CD4-positive, alpha-beta T cell treated with Interleukin-15 for 1 hour (primary cell): ENCODE data around the gene EMILIN1.
A peak's percentile ranks its signal among the peaks of the same experiment; 100 is the strongest.

Experiments used
- DNase-seq: peaks from one replicate; pipeline ENCODE4 v3.0.0-alpha.2; 2020

Gene EMILIN1

DNA sequence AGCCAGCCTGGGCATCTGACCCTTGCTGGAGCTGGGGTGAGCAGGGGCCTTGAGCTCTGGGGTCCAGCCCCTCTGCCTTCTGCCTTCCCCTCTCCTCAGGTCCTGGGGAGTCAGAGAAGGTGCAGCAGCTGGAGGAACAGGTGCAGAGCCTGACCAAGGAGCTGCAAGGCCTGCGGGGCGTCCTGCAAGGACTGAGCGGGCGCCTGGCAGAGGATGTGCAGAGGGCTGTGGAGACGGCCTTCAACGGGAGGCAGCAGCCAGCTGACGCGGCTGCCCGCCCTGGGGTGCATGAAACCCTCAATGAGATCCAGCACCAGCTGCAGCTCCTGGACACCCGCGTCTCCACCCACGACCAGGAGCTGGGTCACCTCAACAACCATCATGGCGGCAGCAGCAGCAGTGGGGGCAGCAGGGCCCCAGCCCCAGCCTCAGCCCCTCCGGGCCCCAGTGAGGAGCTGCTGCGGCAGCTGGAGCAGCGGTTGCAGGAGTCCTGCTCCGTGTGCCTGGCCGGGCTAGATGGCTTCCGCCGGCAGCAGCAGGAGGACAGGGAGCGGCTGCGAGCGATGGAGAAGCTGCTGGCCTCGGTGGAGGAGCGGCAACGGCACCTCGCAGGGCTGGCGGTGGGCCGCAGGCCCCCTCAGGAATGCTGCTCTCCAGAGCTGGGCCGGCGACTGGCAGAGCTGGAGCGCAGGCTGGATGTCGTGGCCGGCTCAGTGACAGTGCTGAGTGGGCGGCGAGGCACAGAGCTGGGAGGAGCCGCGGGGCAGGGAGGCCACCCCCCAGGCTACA, 3.8 kb downstream of the EMILIN1 start:
- no peak for DNase-seq

DNA sequence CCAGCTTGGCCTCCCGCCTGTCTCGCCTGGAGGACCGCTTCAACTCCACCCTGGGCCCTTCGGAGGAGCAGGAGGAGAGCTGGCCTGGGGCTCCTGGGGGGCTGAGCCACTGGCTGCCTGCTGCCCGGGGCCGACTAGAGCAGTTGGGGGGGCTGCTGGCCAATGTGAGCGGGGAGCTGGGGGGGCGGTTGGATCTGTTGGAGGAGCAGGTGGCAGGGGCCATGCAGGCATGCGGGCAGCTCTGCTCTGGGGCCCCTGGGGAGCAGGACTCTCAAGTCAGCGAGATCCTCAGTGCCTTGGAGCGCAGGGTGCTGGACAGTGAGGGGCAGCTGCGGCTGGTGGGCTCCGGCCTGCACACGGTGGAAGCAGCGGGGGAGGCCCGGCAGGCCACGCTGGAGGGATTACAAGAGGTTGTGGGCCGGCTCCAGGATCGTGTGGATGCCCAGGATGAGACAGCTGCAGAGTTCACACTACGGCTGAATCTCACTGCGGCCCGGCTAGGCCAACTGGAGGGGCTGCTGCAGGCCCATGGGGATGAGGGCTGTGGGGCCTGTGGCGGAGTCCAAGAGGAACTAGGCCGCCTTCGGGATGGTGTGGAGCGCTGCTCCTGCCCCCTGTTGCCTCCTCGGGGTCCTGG, 4.5 kb downstream of the EMILIN1 start:
- DNase-seq, result no peak

DNA sequence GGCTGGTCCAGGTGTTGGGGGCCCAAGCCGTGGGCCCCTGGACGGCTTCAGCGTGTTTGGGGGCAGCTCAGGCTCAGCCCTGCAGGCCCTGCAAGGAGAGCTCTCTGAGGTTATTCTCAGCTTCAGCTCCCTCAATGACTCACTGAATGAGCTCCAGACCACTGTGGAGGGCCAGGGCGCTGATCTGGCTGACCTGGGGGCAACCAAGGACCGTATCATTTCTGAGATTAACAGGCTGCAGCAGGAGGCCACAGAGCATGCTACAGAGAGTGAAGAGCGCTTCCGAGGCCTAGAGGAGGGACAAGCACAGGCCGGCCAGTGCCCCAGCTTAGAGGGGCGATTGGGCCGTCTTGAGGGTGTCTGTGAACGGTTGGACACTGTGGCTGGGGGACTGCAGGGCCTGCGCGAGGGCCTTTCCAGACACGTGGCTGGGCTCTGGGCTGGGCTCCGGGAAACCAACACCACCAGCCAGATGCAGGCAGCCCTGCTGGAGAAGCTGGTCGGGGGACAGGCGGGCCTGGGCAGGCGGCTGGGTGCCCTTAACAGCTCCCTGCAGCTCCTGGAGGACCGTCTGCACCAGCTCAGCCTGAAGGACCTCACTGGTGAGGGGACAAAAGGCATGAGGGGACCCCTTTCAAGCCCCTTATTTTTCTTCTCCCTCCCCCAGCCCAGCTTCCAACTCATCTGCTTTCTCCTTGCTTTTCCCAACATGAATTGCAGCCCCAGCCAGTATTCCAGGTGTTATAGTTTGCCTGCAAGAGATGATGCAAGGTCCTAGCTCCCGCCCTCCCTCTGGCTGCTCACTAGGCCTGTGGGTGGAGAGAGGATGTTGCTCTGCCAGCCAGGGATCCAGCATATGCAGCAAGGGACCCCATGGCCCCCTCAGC, 5.2 kb downstream of the EMILIN1 start:
- DNase-seq, result no peak

DNA sequence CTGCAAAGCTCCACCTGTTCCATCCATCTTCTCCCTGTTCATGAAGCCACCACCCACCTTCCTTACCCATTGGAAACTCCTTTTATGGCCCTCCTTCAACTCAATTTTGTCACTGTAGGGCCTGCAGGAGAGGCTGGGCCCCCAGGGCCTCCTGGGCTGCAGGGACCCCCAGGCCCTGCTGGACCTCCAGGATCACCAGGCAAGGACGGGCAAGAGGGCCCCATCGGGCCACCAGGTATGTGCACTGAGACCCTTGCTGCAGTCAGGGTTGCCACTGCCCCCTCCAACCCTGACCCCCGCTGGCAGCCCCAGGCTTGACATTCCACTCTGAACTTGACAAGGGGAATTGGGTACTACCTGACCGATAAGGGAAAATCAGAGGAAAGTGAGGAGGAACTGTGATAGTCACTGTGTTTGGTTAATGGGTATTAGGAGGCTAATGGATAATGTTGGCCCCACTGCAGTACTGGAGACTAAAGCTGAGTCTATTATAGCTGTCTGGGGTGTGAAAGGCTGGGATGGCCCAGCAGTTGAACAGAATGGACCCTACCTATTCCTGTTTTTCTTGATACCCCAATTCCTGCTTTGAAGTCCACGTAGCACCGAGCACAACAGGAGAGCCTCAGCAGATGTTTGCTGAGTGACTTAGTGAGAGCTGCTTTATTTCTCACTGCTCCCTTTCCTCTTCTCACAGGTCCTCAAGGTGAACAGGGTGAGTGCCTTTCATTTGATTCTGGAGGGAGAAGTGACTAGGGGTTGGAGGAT, 6.1 kb downstream of the EMILIN1 start:
- DNase-seq, result no peak

DNA sequence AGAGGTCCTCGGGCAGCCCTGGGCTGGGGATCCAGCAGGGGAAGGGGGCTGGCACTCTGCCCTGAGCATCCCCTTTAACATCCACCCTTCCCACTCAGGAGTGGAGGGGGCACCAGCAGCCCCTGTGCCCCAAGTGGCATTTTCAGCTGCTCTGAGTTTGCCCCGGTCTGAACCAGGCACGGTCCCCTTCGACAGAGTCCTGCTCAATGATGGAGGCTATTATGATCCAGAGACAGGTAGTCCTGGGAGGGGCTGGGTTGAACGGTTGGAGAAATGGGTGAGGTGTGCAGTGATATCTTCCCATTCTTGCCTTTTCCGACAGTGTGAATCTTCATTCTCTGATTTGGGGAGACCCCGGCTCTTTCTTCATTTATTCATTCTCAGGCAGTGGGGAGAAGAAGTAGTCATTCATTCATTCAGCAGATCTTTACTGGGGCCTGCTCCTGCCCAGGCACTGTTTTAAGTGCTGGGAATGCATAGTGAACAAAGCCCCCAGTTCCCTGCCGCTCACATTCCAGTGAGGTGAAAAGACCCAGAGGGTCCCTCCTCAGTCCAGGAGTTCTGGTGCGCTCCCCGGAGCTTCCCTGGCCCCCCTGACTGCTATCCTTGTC, 6.8 kb downstream of the EMILIN1 start:
- DNase-seq, result no peak

GRCh38 chr2:27085673-27086089, 7.3 kb downstream of the EMILIN1 start:
- DNase-seq, result peak; percentile 36

- peak; percentile 97 for DNase-seq
Measured at GRCh38 chr2:27086090-27086723, 7.8 kb downstream of the EMILIN1 start.

GRCh38 chr2:27086724-27087593, 8.5 kb downstream of the EMILIN1 start, which contains the start of gene KHK:
TSS of gene KHK (plus strand) at chr2:27086772. CDS start at chr2:27087260, 488 bp downstream.
- no peak for DNase-seq

GRCh38 chr2:27087823-27088410, 9.5 kb downstream of the EMILIN1 start:
- no peak for DNase-seq

- DNase-seq, result no peak
Measured at GRCh38 chr2:27088634-27089033, 10.2 kb downstream of the EMILIN1 start.

GRCh38 chr2:27089111-27089954, 10.9 kb downstream of the EMILIN1 start:
- DNase-seq, result no peak

- DNase-seq, result no peak
Measured at GRCh38 chr2:27091746-27092695, 13.6 kb downstream of the EMILIN1 start.

DNA sequence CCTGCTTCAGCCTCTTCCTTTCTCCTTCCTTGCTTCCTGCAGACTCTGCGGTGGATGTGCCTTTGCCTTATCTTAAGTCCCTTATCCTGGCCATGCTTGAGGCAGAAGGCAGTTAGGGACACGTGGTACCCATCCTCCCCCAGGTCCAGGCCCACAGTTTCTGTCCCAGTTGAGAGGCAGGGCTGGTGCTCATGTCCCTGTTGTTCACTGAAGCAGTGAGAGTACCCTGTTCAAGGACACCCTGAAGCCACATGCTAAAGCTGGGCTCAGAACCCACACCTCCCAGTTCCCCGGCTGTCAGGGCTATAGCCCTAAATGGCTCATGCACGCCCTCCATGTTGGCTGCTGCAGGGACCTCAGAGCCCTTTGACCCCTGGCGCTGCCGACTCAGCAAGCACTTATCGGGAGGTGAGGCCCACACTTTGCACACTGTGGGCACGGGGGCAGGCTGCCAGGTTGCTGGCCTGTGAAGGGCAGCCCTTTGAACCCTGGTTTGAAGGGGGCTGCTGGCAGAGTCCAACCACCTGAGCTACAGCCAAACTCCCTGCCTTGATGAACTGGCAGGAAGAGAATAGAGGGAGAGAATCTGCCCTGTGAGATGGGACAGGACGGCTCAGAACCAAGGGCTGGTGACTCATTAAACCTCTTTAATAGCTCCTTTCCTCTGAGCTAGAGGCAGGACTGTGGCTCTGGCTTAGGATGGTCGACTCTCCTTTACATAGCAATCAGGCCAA, 14.4 kb downstream of the EMILIN1 start:
- no peak for DNase-seq

DNA sequence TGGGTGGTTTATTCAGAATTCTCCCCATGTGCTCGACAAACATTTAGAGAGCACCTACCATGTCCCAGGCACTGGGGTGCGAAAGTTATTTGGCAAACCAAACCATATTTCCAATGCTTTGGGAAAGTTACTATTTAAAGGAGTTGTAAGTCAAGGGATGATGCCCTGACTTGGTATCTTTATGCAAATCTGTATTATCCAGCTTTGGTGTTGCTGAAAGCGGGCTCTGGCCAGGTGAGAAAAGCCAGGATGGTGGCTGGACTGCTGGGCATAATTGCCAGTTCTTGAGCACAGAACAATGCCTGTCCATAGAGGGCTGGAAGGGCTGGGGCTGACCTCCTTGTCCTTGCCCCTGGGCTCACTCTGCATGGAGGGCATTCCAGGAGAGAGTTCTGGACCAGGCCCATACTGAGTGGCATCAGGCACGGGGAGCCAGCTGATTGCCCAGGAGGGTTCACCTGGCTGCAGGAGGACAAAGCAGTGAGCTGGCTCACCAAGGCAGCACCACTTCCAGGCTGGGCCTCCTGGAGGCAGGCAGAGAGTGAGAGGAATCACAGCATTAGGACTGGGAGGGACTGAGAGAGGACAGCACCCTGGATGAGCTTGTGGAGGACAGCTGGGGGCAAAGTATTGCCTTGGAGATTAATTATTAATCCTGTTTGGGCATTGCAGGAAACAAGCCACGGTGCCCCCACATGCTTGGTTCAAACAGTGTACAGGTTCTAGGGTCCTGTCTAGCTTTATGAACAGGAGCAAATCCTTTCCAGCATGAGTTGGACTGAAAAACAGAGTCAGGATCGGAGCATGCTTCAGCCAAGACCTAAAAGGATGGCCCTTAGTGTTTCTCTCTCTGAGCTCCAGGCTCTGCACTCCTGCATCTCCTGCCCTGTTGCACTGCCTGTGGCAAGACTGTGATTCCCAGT, 15.3 kb downstream of the EMILIN1 start:
- no peak for DNase-seq

- DNase-seq, result no peak
Measured at GRCh38 chr2:27094353-27094984, 16.1 kb downstream of the EMILIN1 start.

DNA sequence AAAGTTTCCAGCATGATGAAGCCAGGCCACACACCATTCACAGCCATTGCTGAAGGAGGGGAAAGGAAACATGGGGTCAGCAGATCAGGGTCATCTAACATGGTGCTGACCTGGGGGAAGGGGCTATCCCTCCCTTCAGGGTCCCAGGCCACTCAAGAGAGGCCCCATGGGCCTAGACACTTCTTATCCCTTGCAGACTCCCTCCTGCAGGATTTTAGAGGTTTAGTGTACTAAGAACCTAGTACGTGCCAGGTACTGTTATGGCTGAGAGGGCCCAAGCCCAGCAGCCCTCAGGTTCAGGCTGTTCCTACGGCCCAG, 17.0 kb downstream of the EMILIN1 start:
- DNase-seq, result no peak
